ENCODE data around the gene USP38. TPM values are rescaled to one million over a fixed set of nuclear protein-coding genes. Genes with fewer than 3 reads are reported as not detected.
"Not testable (repeated sequence)": the region's sequence is repeated elsewhere in the genome, so short reads cannot be mapped to it uniquely, and the experiment has no call there.

USP38 gene, protein sequence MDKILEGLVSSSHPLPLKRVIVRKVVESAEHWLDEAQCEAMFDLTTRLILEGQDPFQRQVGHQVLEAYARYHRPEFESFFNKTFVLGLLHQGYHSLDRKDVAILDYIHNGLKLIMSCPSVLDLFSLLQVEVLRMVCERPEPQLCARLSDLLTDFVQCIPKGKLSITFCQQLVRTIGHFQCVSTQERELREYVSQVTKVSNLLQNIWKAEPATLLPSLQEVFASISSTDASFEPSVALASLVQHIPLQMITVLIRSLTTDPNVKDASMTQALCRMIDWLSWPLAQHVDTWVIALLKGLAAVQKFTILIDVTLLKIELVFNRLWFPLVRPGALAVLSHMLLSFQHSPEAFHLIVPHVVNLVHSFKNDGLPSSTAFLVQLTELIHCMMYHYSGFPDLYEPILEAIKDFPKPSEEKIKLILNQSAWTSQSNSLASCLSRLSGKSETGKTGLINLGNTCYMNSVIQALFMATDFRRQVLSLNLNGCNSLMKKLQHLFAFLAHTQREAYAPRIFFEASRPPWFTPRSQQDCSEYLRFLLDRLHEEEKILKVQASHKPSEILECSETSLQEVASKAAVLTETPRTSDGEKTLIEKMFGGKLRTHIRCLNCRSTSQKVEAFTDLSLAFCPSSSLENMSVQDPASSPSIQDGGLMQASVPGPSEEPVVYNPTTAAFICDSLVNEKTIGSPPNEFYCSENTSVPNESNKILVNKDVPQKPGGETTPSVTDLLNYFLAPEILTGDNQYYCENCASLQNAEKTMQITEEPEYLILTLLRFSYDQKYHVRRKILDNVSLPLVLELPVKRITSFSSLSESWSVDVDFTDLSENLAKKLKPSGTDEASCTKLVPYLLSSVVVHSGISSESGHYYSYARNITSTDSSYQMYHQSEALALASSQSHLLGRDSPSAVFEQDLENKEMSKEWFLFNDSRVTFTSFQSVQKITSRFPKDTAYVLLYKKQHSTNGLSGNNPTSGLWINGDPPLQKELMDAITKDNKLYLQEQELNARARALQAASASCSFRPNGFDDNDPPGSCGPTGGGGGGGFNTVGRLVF
- total RNA-seq = 10 to 100 TPM; 23.3 to 24.7 TPM

GRCh38 chr4:143184503-143185252, at the start of gene USP38:
Gene USP38, plus strand, starts transcription at chr4:143184917. Its CDS starts 534 bp downstream, at chr4:143185451.
- no peaks in the 10 kb centered on the region for H3K27me3 Mint-ChIP-seq
- no peaks in the 10 kb centered on the region for H3K9me3 Mint-ChIP-seq
- ChIA-PET POLR2A (interaction anchor here (0.5 kb wide), 1 partner anchor 782 kb away, joined by 4 read pairs; no protein-coding TSS in a partner anchor), CTCF (no interaction called here)
- H3K36me3 Mint-ChIP-seq (ENCODE audit: low read depth) = peaks cover 33% of the 10 kb centered on the region
- peak within 1 kb of the TSS; percentile 99 for H3K27ac Mint-ChIP-seq
- H3K4me1 Mint-ChIP-seq = peaks cover 38% of the 10 kb centered on the region
- peak; percentile 89 for DNase-seq
- peak within 1 kb of the TSS; percentile 93 for H3K4me3 Mint-ChIP-seq

- no peak overlapping the region for H3K4me3 Mint-ChIP-seq
- CTCF ChIA-PET = interaction anchor here (1.1 kb wide), 1 partner anchor 11 kb away, joined by 3 read pairs; no protein-coding TSS in a partner anchor
- POLR2A ChIA-PET = no interaction called here
Measured at GRCh38 chr4:143135358-143135757, 49.4 kb upstream of the USP38 start.

GRCh38 chr4:143140696-143141095, 44.0 kb upstream of the USP38 start:
- ChIA-PET POLR2A (no interaction called here), CTCF (no interaction called here)
- no peak for DNase-seq
- H3K36me3 Mint-ChIP-seq (ENCODE audit: low read depth) = no peaks in the 10 kb centered on the region
- no peaks in the 10 kb centered on the region for H3K4me1 Mint-ChIP-seq
- H3K27me3 Mint-ChIP-seq = peaks cover 11% of the 10 kb centered on the region
- no peak overlapping the region for H3K4me3 Mint-ChIP-seq
- peaks cover 11% of the 10 kb centered on the region for H3K9me3 Mint-ChIP-seq
- H3K27ac Mint-ChIP-seq = no peak overlapping the region

More at GRCh38 chr4:143135358-143135757, 49.4 kb upstream of the USP38 start:
- no peaks in the 10 kb centered on the region for H3K9me3 Mint-ChIP-seq
- no peak overlapping the region for H3K27ac Mint-ChIP-seq
- H3K36me3 Mint-ChIP-seq (ENCODE audit: low read depth) = no peaks in the 10 kb centered on the region
- no peak for DNase-seq
- H3K27me3 Mint-ChIP-seq = peaks cover 11% of the 10 kb centered on the region
- no peaks in the 10 kb centered on the region for H3K4me1 Mint-ChIP-seq

GRCh38 chr4:143148521-143148920, 36.2 kb upstream of the USP38 start:
- CTCF ChIA-PET = no interaction called here
- POLR2A ChIA-PET = no interaction called here
- no peak overlapping the region for H3K4me3 Mint-ChIP-seq
- H3K9me3 Mint-ChIP-seq = peaks cover 9% of the 10 kb centered on the region
- H3K36me3 Mint-ChIP-seq (ENCODE audit: low read depth) = no peaks in the 10 kb centered on the region
- H3K4me1 Mint-ChIP-seq = no peaks in the 10 kb centered on the region
- peaks cover 3% of the 10 kb centered on the region for H3K27me3 Mint-ChIP-seq
- no peak overlapping the region for H3K27ac Mint-ChIP-seq
- no peak for DNase-seq

DNA sequence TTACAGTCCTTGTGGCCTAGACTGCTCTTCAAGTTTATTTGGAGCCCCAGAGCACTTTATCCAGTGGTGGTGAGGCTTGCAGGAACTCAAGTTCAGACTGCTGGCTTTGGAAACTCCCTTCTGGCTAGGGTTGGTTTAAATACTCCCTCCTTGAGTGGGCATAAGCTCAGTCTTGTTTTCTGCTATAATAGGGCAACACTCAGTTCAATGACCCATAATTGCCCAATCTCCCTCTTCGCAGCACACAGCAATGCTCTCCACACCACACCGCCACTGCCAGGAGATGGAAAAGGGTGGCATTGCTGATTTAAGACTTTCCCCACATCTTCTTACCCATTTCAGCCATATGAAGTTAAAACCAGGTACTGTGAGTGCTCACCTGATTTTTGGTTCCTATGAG, 27.9 kb upstream of the USP38 start:
- POLR2A ChIA-PET = no interaction called here
- CTCF ChIA-PET = no interaction called here
- no peaks in the 10 kb centered on the region for H3K4me1 Mint-ChIP-seq
- H3K4me3 Mint-ChIP-seq = no peak overlapping the region
- no peaks in the 10 kb centered on the region for H3K36me3 Mint-ChIP-seq (ENCODE audit: low read depth)
- H3K27me3 Mint-ChIP-seq = no peaks in the 10 kb centered on the region
- DNase-seq = no peak
- H3K27ac Mint-ChIP-seq = no peak overlapping the region
- peaks cover 2% of the 10 kb centered on the region for H3K9me3 Mint-ChIP-seq

DNA sequence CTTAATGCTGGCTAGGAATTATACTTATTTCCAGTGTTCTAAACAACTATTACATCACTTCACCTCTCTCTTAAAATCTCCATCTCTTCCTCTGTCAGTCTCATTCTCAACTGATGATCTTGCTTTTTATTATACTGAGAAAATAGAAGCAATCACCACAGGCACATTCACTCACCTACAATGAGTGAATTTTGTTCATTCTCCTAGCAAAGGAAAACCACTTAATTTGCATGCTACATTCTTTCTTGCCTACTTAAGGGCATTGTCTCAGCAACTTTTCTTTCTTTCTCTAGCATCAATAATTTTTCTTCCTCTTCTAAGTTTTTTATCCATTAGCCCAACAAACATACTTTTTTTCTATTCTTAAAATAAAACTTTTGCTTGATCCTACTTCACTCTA, 21.1 kb upstream of the USP38 start:
- H3K4me1 Mint-ChIP-seq = no peaks in the 10 kb centered on the region

GRCh38 chr4:143166722-143167121, 18.0 kb upstream of the USP38 start:
- POLR2A ChIA-PET; DNase-seq; H3K9me3 Mint-ChIP-seq; H3K27me3 Mint-ChIP-seq; H3K36me3 Mint-ChIP-seq (ENCODE audit: low read depth); H3K4me3 Mint-ChIP-seq; CTCF ChIA-PET; H3K27ac Mint-ChIP-seq; H3K4me1 Mint-ChIP-seq: not testable (repeated sequence)

More for the DNA sequence above, 21.1 kb upstream of the USP38 start:
- H3K27ac Mint-ChIP-seq = no peak overlapping the region
- H3K9me3 Mint-ChIP-seq = peaks cover 3% of the 10 kb centered on the region
- CTCF ChIA-PET = no interaction called here
- no peak overlapping the region for H3K4me3 Mint-ChIP-seq
- POLR2A ChIA-PET = no interaction called here
- no peaks in the 10 kb centered on the region for H3K27me3 Mint-ChIP-seq
- H3K36me3 Mint-ChIP-seq (ENCODE audit: low read depth) = no peaks in the 10 kb centered on the region
- DNase-seq = no peak

DNA sequence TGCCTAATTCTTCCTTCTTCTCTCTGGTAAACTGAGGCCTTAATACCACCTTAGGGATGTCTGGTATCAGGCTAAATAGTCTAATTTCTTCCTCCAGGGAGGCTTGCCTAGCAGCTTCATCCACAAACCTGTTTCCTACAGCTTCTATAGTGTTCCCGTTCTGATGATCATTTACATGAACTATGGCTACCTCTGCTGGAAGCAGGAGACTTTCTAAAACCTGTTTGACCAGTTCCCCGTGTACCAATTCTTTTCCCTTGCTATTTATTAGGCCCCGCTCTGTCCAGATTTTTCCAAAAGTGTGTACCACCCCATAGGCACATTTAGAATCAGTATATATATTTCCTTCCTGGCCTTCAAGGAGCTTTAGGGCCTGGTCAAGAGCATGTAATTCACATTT, 5.8 kb upstream of the USP38 start:
- H3K9me3 Mint-ChIP-seq = peaks cover 12% of the 10 kb centered on the region
- H3K27ac Mint-ChIP-seq = no peak overlapping the region
- POLR2A ChIA-PET = no interaction called here
- H3K4me1 Mint-ChIP-seq = peaks cover 16% of the 10 kb centered on the region
- peaks cover 15% of the 10 kb centered on the region for H3K36me3 Mint-ChIP-seq (ENCODE audit: low read depth)
- no peak overlapping the region for H3K4me3 Mint-ChIP-seq
- CTCF ChIA-PET = no interaction called here
- no peak for DNase-seq
- H3K27me3 Mint-ChIP-seq = no peaks in the 10 kb centered on the region

DNA sequence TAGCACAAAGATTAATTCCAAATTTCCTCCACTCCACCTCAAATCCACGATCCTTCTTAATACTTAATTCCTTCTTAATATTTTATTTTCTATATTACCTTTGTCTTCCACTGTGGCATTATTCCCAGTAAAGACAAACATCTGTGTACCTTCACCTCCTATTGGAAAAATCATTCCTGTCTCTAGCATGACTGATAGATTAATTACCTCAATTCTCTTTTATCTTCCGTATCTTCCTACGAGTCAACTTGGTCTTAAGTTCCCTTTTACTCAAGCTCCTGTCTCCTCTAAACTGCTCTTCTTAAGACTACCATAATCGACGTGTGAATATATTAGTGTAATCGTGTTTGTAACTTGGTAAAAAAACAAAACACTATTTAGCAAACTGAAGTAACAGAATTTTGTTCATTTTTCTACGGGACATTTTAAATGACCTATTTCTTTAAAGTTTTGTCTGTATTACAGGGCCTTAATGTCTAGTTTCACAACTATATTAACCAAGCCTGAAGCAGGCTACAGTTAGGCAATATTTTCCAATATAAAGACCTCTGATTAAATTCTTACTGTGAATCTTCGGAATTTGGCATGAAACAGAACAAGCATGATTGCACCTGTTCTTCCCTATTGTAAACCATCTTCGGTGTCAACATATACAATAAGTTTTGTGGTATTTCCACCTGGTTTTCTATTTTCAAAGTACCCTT, 1.1 kb upstream of the USP38 start:
- no peaks in the 10 kb centered on the region for H3K27me3 Mint-ChIP-seq
- peaks cover 2% of the 10 kb centered on the region for H3K9me3 Mint-ChIP-seq
- H3K4me3 Mint-ChIP-seq = peak overlapping the region; percentile 93
- ChIA-PET POLR2A (no interaction called here), CTCF (no interaction called here)
- DNase-seq = no peak
- H3K36me3 Mint-ChIP-seq (ENCODE audit: low read depth) = peaks cover 24% of the 10 kb centered on the region
- peak overlapping the region; percentile 99 for H3K27ac Mint-ChIP-seq
- peaks cover 29% of the 10 kb centered on the region for H3K4me1 Mint-ChIP-seq

DNA sequence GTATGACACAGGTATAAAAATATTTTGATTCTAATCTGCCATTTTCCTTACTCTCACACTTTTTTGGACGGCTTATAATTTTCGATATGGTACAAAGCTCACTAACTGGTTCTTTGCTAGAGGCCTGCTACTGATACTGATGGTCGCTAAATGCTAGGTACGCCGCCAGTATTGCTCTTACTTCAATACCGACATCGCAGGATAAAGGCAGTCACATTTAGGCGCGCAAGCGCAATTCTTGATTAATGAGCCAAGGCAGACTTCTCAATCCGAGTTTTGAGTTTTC, 557 bp upstream of the USP38 start:
- no peaks in the 10 kb centered on the region for H3K27me3 Mint-ChIP-seq
- H3K36me3 Mint-ChIP-seq (ENCODE audit: low read depth) = peaks cover 27% of the 10 kb centered on the region
- H3K9me3 Mint-ChIP-seq = peaks cover 2% of the 10 kb centered on the region
- POLR2A ChIA-PET = no interaction called here
- DNase-seq = no peak
- peaks cover 33% of the 10 kb centered on the region for H3K4me1 Mint-ChIP-seq
- H3K27ac Mint-ChIP-seq = peak overlapping the region; percentile 99
- CTCF ChIA-PET = no interaction called here
- H3K4me3 Mint-ChIP-seq = peak overlapping the region; percentile 93

DNA sequence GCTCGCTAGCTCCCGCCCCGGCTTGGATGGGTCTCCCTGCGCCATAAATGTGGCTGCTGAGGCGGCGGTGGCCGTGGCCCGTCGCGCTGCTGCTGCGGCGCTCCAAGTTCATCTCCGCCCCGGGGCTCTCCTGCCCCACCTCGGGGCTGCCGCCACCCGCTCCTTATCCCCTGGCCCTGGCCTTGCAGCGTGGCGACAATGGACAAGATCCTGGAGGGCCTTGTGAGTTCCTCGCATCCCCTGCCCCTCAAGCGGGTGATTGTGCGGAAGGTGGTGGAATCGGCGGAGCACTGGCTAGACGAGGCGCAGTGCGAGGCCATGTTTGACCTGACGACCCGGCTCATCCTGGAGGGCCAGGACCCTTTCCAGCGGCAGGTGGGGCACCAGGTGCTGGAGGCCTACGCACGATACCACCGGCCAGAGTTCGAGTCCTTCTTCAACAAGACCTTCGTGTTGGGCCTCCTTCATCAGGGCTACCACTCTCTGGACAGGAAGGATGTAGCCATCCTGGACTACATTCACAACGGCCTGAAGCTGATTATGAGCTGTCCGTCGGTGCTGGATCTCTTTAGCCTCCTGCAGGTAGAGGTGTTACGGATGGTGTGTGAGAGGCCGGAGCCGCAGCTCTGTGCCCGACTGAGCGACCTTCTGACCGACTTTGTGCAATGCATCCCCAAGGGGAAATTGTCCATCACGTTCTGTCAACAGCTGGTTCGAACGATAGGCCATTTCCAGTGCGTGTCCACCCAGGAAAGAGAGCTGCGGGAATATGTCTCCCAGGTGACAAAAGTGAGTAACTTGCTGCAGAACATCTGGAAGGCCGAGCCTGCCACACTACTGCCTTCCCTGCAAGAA, 763 bp downstream of the USP38 start:
- H3K27me3 Mint-ChIP-seq = no peaks in the 10 kb centered on the region
- peak overlapping the region; percentile 93 for H3K4me3 Mint-ChIP-seq
- H3K9me3 Mint-ChIP-seq = no peaks in the 10 kb centered on the region
- POLR2A ChIA-PET = interaction anchor here (0.5 kb wide), 1 partner anchor 782 kb away, joined by 4 read pairs; no protein-coding TSS in a partner anchor
- CTCF ChIA-PET = no interaction called here
- peak; percentile 28 for DNase-seq
- H3K4me1 Mint-ChIP-seq = peaks cover 46% of the 10 kb centered on the region
- peaks cover 41% of the 10 kb centered on the region for H3K36me3 Mint-ChIP-seq (ENCODE audit: low read depth)
- H3K27ac Mint-ChIP-seq = peak overlapping the region; percentile 99

DNA sequence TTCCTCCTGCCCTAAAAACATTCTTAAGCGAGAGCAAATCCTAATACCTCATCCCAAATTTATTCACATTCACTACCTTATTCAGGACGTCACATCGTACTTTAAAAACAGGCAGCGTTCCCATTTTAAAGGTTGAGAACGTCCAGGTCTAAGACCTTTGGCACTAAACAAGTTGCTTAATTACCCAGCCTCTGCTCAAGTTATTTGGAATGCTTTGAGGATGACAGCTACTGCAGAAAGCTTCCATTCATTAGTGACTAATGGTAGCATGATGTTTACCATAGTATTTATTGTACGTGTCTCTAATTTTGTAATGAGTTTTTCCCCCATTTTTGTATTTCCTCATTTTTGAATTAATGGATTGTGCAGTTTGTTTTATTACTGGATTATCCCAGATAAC, 1.5 kb downstream of the USP38 start:
- H3K27ac Mint-ChIP-seq = peak overlapping the region; percentile 99
- H3K27me3 Mint-ChIP-seq = no peaks in the 10 kb centered on the region
- peak overlapping the region; percentile 93 for H3K4me3 Mint-ChIP-seq
- DNase-seq = no peak
- no peaks in the 10 kb centered on the region for H3K9me3 Mint-ChIP-seq
- H3K36me3 Mint-ChIP-seq (ENCODE audit: low read depth) = peaks cover 43% of the 10 kb centered on the region
- H3K4me1 Mint-ChIP-seq = peaks cover 49% of the 10 kb centered on the region
- ChIA-PET POLR2A (no interaction called here), CTCF (no interaction called here)
